ENCODE results near the gene SCMH1.
A peak's percentile ranks its signal among the peaks of the same experiment; 100 is the strongest.

Gene SCMH1

GRCh38 chr1:40988280-40988679, 253.8 kb downstream of the SCMH1 start:
- no peak for DNase-seq

DNA sequence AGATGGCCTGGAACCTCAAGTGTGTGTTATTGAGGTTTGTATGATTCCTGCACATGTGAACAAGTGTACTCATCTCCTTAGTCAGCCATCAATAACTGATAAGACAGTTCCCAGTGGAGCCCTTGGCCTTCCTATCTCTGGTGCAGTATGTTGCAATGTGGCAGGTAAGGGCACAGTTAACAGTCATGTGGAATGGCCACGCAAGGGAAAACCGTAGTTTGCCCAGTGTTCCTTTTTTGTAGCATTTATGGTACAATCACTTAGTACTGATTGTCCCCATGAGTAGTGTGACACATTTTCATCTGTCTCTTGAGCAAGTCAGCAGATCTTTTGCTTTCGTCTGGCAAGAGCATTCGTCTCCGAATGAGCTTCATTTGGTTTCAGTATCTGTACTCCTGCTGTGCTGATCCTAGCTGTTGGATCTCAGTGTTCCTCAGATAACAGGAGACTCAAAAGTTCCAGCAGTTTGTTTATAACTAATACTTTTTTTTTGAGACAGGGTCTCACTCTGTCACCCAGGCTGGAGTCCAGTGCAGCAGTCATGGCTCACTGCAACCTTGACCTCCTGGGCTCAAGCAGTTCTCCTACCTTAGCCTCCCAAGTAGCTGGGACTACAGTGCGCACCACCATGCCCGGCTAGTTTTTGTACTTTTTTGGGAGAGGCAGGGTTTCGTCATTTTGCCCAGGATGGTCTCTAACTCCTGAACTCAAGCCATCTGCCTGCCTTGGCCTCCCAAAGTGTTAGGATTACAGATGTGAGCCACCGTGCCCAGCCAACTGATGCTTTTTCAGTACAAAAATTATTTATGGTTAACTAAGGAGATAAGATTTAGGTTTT, 254.4 kb downstream of the SCMH1 start:
- DNase-seq = no peak

- no peak for DNase-seq
Measured at GRCh38 chr1:40986956-40987355, 255.2 kb downstream of the SCMH1 start.

DNA sequence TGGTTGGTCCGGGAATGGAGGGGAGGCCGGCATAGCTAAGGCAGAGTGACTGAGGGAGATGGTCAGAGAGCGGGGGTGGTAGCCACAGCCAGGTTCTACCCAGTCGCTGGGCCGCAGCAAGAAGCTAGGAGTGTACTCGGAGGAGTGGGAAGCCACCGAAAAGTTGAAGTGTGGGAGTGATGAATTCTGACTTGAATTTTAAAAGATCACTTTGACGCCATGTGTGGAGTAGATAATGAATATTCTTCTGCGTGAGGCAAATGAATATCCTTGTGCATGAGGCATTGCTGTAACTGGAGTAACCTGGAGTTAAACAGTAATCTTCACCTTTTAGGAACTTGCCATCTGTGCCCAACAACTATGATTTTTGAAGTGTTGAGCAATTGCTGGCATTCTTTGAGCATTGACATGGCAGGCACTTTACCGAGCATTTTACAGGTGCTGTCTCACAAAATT, 255.8 kb downstream of the SCMH1 start:
- no peak for DNase-seq

GRCh38 chr1:40985875-40986274, 256.2 kb downstream of the SCMH1 start:
- no peak for DNase-seq

DNA sequence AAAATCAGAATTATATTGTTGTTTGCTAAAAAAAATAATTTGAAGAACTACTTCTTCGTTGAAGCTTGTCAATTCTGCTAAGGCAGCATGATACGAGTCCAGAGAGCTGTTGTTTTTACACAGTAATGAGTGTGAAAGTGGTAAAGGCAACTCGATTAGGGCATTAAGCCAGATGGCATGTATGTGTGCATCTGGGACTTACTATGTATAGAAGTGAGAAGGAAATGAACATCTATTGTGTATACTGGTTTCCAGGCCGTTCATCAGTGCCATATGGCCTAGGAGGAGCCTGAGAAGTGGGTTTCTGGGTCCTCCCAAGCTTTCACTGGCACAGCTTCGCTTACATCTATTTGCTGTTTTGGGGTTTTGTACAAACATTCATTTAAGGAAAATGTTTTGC, 256.9 kb downstream of the SCMH1 start:
- DNase-seq = no peak

DNA sequence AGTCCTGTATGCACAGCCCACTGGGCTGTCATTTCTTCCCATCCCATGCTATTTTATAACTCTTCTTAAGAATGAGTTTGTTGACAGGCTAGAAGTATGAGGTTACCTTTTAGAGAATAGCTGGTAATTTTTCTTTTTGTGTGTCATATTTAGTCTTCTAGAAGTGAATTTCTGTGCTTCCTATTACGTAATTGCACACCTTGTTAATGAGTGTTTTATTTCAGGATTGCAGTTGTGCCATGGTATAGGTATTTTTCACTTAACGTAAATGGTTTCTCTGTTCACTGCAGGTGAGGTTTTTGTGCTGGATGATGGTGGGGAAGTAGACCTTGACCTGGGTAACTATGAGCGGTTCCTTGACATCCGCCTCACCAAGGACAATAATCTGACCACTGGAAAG, 257.6 kb downstream of the SCMH1 start:
- no peak for DNase-seq

- peak in 1 of 5 donors; percentile 39 for DNase-seq
Measured at GRCh38 chr1:40984066-40984465, 258.0 kb downstream of the SCMH1 start.

DNA sequence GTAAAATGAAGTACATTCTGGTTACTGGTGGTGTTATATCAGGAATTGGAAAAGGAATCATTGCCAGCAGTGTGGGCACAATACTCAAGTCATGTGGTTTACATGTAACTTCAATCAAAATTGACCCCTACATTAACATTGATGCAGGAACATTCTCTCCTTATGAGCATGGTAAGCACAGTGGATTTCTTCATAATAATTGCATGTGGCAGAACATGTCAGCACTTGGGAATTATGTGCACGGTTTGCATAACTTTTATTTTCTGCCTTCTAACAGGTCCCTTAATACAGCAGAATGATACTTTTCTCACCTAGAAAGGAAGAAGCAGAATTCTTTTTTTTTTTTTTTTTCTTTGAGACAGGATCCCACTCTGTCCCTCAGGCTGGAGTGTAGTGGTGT, 258.8 kb downstream of the SCMH1 start:
- no peak for DNase-seq

DNA sequence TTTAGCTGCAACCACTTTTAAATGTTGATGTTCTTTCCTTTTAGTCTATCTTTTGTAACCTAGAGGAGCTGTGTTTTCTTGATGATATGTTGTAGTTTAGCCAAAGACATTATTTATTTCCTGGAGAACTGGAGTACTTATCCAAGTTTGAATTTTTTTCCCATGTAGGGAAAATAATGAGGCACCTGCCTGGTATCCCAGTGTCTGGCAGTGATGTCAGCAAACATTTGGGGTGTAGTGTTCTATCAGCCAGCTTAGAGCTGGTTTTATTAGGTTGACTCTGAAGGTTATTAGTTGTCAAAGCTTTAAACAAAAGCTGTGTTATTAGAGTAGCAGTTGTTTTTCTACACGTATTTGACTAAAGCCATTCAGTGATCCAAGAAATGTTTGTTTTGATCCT, 259.4 kb downstream of the SCMH1 start:
- DNase-seq = no peak

GRCh38 chr1:40981691-40982448, 260.2 kb downstream of the SCMH1 start:
- DNase-seq = no peak

- peak; percentile 13 to 66 (median 40) for DNase-seq
Measured at GRCh38 chr1:40980453-40981121, 261.5 kb downstream of the SCMH1 start.

- DNase-seq = no peak
Measured at GRCh38 chr1:40980068-40980452, 262.0 kb downstream of the SCMH1 start.

- peak; percentile 91 to 95 (median 92) for DNase-seq
Measured at GRCh38 chr1:40979241-40980067, 262.7 kb downstream of the SCMH1 start, which contains the start of gene CTPS1. TSS of gene CTPS1 (plus strand) at chr1:40979696. CDS start at chr1:40983291, 3,595 bp downstream.

- no peak for DNase-seq
Measured at GRCh38 chr1:40978886-40979240, 263.2 kb downstream of the SCMH1 start.

- DNase-seq = no peak
Measured at GRCh38 chr1:40977716-40978115, 264.4 kb downstream of the SCMH1 start.

Measured in T-helper 1 cell (primary cell).